Activated T-cell treated with anti-CD3 and anti-CD28 coated beads, Interleukin-2, amount 50 U/mL, for 24 hours (primary cell): Measurements from ENCODE around the gene PRDM8.

Experiments used
- DNase-seq: peaks from one replicate; pipeline ENCODE4 v3.0.0-alpha.2; 2020
- H3K27ac Mint-ChIP-seq: 2 replicates; pipeline ENCODE4 v1.8.0; 2020; ENCODE audit warnings: mild to moderate bottlenecking, mixed read lengths
- H3K27me3 Mint-ChIP-seq: 2 replicates; pipeline ENCODE4 v1.8.0; 2020; ENCODE audit warnings: mixed read lengths
- H3K36me3 Mint-ChIP-seq: 2 replicates; pipeline ENCODE4 v1.8.0; 2020; ENCODE audit warnings: low read depth, mixed read lengths
- H3K4me1 Mint-ChIP-seq: 2 replicates; pipeline ENCODE4 v1.8.0; 2020; ENCODE audit warnings: low read depth, mixed read lengths
- H3K4me3 Mint-ChIP-seq: 2 replicates; pipeline ENCODE4 v1.8.0; 2020; ENCODE audit warnings: mild to moderate bottlenecking, moderate library complexity, mixed read lengths
- H3K9me3 Mint-ChIP-seq: 2 replicates; pipeline ENCODE4 v1.8.0; 2020; ENCODE audit warnings: mixed read lengths

The PRDM8 gene

GRCh38 chr4:80196922-80197573 is at the start of gene PRDM8:
TSS of gene PRDM8 (plus strand) at chr4:80197503. CDS start at chr4:80200081, 2,578 bp downstream.
- Mint-ChIP-seq H3K27ac (no peak within 1 kb of the TSS), H3K4me1 (peaks cover 40% of the 10 kb centered on the region), H3K9me3 (no peaks in the 10 kb centered on the region), H3K27me3 (peaks cover 57% of the 10 kb centered on the region), H3K4me3 (peak within 1 kb of the TSS; percentile 68), H3K36me3 (no peaks in the 10 kb centered on the region)
- DNase-seq, result peak; percentile 62

- no peak overlapping the region for H3K27ac Mint-ChIP-seq
- H3K36me3 Mint-ChIP-seq, result no peaks in the 10 kb centered on the region
- H3K27me3 Mint-ChIP-seq, result no peaks in the 10 kb centered on the region
- no peak for DNase-seq
- peaks cover 19% of the 10 kb centered on the region for H3K4me1 Mint-ChIP-seq
- no peaks in the 10 kb centered on the region for H3K9me3 Mint-ChIP-seq
- no peak overlapping the region for H3K4me3 Mint-ChIP-seq
Observed at GRCh38 chr4:80150387-80151180, 46.7 kb upstream of the PRDM8 start.

DNA sequence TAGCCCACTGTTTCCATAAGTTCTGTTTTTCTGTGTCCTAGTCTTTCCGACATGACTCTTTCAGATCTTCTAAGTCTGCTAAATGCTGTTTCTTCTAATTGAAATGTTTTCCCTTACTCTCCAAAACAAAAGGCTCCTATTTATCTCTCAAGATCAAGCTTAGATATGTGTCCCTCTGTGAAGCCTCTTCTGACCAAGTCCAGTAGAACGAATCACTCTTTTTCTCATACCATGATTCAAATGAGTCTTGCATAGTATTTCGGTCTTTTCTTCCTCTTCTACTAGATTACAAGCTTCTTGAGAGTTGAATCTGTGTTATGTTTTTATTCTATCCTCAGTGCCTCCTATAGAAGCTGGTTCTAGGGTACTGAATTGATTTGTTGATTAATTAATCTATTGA is 45.3 kb upstream of the PRDM8 start:
- peaks cover 19% of the 10 kb centered on the region for H3K4me1 Mint-ChIP-seq
- H3K27ac Mint-ChIP-seq, result no peak overlapping the region
- no peaks in the 10 kb centered on the region for H3K27me3 Mint-ChIP-seq
- no peaks in the 10 kb centered on the region for H3K36me3 Mint-ChIP-seq
- DNase-seq, result no peak
- no peak overlapping the region for H3K4me3 Mint-ChIP-seq
- no peaks in the 10 kb centered on the region for H3K9me3 Mint-ChIP-seq

- Mint-ChIP-seq H3K27me3 (no peaks in the 10 kb centered on the region), H3K4me1 (peaks cover 23% of the 10 kb centered on the region), H3K36me3 (no peaks in the 10 kb centered on the region), H3K27ac (peak overlapping the region; percentile 86), H3K9me3 (no peaks in the 10 kb centered on the region), H3K4me3 (peak overlapping the region; percentile 41)
- no peak for DNase-seq
Observed at GRCh38 chr4:80153874-80154544, 43.3 kb upstream of the PRDM8 start.

DNA sequence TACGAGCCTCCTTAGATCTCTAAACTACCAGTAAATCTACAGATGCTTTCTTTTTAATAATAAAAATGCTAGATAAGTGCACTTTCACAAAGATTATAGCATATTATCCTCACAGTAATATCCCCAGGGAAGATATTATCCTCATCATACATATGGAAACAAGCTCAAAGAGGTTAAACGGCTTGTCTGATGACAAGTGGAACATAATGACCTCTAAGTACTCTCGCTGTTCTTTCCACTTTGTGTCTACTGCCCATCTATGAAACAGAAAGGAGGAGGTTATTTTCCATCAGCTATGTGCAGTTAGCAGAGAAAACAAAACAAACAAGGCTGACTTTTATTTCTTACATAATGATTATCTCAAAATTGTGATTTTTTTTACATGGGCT is 42.8 kb upstream of the PRDM8 start:
- H3K36me3 Mint-ChIP-seq, result no peaks in the 10 kb centered on the region
- DNase-seq, result no peak
- no peaks in the 10 kb centered on the region for H3K9me3 Mint-ChIP-seq
- peaks cover 23% of the 10 kb centered on the region for H3K4me1 Mint-ChIP-seq
- H3K27ac Mint-ChIP-seq, result peak overlapping the region; percentile 86
- H3K4me3 Mint-ChIP-seq, result peak overlapping the region; percentile 41
- no peaks in the 10 kb centered on the region for H3K27me3 Mint-ChIP-seq

- H3K4me3 Mint-ChIP-seq, result no peak overlapping the region
- H3K4me1 Mint-ChIP-seq, result peaks cover 23% of the 10 kb centered on the region
- H3K27me3 Mint-ChIP-seq, result no peaks in the 10 kb centered on the region
- no peaks in the 10 kb centered on the region for H3K9me3 Mint-ChIP-seq
- H3K27ac Mint-ChIP-seq, result no peak overlapping the region
- H3K36me3 Mint-ChIP-seq, result no peaks in the 10 kb centered on the region
- no peak for DNase-seq
Observed at GRCh38 chr4:80155316-80155982, 41.9 kb upstream of the PRDM8 start.

GRCh38 chr4:80156410-80156809 is 40.9 kb upstream of the PRDM8 start:
- Mint-ChIP-seq H3K36me3 (no peaks in the 10 kb centered on the region), H3K27me3 (no peaks in the 10 kb centered on the region), H3K27ac (no peak overlapping the region), H3K9me3 (no peaks in the 10 kb centered on the region), H3K4me1 (peaks cover 23% of the 10 kb centered on the region), H3K4me3 (no peak overlapping the region)
- DNase-seq, result no peak

- Mint-ChIP-seq H3K4me3 (no peak overlapping the region), H3K9me3 (no peaks in the 10 kb centered on the region), H3K36me3 (no peaks in the 10 kb centered on the region), H3K27ac (no peak overlapping the region), H3K27me3 (no peaks in the 10 kb centered on the region), H3K4me1 (peaks cover 4% of the 10 kb centered on the region)
- DNase-seq, result no peak
Observed at GRCh38 chr4:80161413-80162058, 35.8 kb upstream of the PRDM8 start.

- no peaks in the 10 kb centered on the region for H3K9me3 Mint-ChIP-seq
- no peak overlapping the region for H3K27ac Mint-ChIP-seq
- H3K4me3 Mint-ChIP-seq, result no peak overlapping the region
- H3K36me3 Mint-ChIP-seq, result no peaks in the 10 kb centered on the region
- no peaks in the 10 kb centered on the region for H3K27me3 Mint-ChIP-seq
- DNase-seq, result no peak
- peaks cover under 1% of the 10 kb centered on the region for H3K4me1 Mint-ChIP-seq
Observed at GRCh38 chr4:80162418-80162817, 34.9 kb upstream of the PRDM8 start.

- no peaks in the 10 kb centered on the region for H3K36me3 Mint-ChIP-seq
- H3K4me3 Mint-ChIP-seq, result no peak overlapping the region
- peaks cover 6% of the 10 kb centered on the region for H3K4me1 Mint-ChIP-seq
- no peak overlapping the region for H3K27ac Mint-ChIP-seq
- DNase-seq, result no peak
- no peaks in the 10 kb centered on the region for H3K27me3 Mint-ChIP-seq
- no peaks in the 10 kb centered on the region for H3K9me3 Mint-ChIP-seq
Observed at GRCh38 chr4:80165855-80166254, 31.4 kb upstream of the PRDM8 start.

- no peaks in the 10 kb centered on the region for H3K36me3 Mint-ChIP-seq
- H3K4me3 Mint-ChIP-seq, result no peak overlapping the region
- peaks cover 4% of the 10 kb centered on the region for H3K9me3 Mint-ChIP-seq
- H3K27me3 Mint-ChIP-seq, result no peaks in the 10 kb centered on the region
- no peak for DNase-seq
- peaks cover 56% of the 10 kb centered on the region for H3K4me1 Mint-ChIP-seq
- peak overlapping the region; percentile 92 for H3K27ac Mint-ChIP-seq
Observed at GRCh38 chr4:80171251-80171650, 26.1 kb upstream of the PRDM8 start.

DNA sequence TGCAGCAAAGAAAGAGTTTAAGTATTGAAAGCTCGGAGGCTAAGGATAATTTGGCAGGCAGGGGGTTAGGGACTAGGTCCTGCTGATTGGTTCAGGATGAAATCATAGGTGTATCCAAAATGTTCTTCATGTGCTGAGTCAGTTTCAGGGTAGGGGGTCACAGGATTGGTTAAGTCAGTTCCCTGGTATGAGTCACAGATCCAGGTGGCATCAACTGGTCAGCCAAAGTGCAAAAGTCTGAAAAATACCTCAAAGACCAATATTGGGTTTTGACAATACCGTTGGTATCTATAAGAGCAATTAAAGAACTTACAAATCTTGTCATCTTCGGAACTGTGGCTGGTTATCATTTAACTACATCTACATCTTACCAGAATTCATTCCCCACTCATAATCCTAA is 25.6 kb upstream of the PRDM8 start:
- Mint-ChIP-seq H3K27me3 (no peaks in the 10 kb centered on the region), H3K4me3 (peak overlapping the region; percentile 19), H3K4me1 (peaks cover 58% of the 10 kb centered on the region), H3K27ac (peak overlapping the region; percentile 92), H3K36me3 (no peaks in the 10 kb centered on the region), H3K9me3 (peaks cover 7% of the 10 kb centered on the region)
- DNase-seq, result no peak

GRCh38 chr4:80172203-80172602 is 25.1 kb upstream of the PRDM8 start:
- H3K36me3 Mint-ChIP-seq, result no peaks in the 10 kb centered on the region
- peak overlapping the region; percentile 19 for H3K4me3 Mint-ChIP-seq
- H3K4me1 Mint-ChIP-seq, result peaks cover 59% of the 10 kb centered on the region
- H3K9me3 Mint-ChIP-seq, result peaks cover 9% of the 10 kb centered on the region
- H3K27ac Mint-ChIP-seq, result peak overlapping the region; percentile 92
- H3K27me3 Mint-ChIP-seq, result no peaks in the 10 kb centered on the region
- no peak for DNase-seq

DNA sequence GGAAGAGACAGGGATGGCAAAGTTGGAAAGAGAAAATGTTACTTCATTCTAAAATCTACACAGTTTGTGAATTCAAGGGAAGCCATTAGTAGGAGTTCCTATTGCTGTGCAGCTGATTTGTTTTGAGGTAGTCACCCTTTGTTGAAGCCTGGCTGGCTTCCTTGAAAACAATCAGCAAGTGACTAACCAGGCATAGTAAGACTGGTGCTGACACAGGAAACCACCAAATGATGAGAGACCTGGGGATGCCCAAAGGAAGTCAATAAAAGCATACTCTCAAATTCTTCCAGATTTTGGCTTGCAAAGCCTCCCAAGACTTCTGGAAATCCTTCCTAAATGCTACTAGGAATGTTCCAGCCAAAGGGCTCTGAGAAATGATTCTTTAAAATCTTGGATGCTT is 23.9 kb upstream of the PRDM8 start:
- DNase-seq, result no peak
- H3K4me3 Mint-ChIP-seq, result peak overlapping the region; percentile 51
- peak overlapping the region; percentile 92 for H3K27ac Mint-ChIP-seq
- H3K27me3 Mint-ChIP-seq, result no peaks in the 10 kb centered on the region
- H3K4me1 Mint-ChIP-seq, result peaks cover 59% of the 10 kb centered on the region
- peaks cover 4% of the 10 kb centered on the region for H3K36me3 Mint-ChIP-seq
- H3K9me3 Mint-ChIP-seq, result peaks cover 14% of the 10 kb centered on the region
